Erythroblast (primary cell): ENCODE results near the gene NDUFS4.

Experiments
- GATA1 ChIP-seq: IDR thresholded peaks from 2 replicates; pipeline ENCODE4 v1.6.1; 2011; ENCODE audit warnings: low read depth, mild to moderate bottlenecking, control low read depth, low read length, moderate library complexity
- POLR2A ChIP-seq: IDR thresholded peaks from 2 replicates; pipeline ENCODE4 v1.6.1; 2011; ENCODE audit warnings: mild to moderate bottlenecking, low read length

DNA sequence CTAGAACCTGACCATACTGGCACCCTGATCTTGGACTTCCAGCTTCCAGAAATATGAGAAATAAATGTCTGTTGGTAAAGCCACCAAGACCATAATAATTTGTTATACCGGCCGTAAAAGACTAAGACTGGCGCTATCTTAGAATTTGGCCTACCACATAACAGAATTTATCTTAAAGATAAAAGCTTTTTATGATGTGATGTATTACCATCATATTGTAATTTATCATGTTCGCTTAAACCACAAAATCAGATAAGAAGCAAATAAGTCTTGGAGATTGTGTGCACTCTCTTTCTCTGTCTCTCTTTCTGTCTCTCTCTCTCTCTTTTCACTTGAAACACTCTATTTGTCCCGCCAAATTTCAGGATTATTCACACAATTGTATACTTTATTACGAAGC lies 44.5 kb upstream of the NDUFS4 start:
- TF ChIP-seq POLR2A: no peak
- TF ChIP-seq GATA1: no peak
